HepG2 (cell line): ENCODE results near the gene GRAMD1A. TPM values are rescaled to one million over a fixed set of nuclear protein-coding genes. Genes with fewer than 3 reads are reported as not detected.

ENCODE experiments used
- ATAC-seq: fragments of 200-7000 bp; cut with Tn5 transposase; 3 replicates; pipeline ENCODE4 v1.9.1; 2020; ENCODE audit warnings: mild to moderate bottlenecking, moderate library complexity
- BruUV-seq: library from RNA; stranded (reverse); fragments of 400-500 nt; replicated peaks from 2 replicates; lab custom pipeline; 2021; lab: Mats Ljungman, UMichigan
- CTCF ChIA-PET: fragments of 300-600 bp; formaldehyde crosslinking; extraction: SDS; loops from one replicate; lab custom pipeline; 2021; ENCODE audit warnings: low total read pairs, inconsistent platforms, low intra/inter-chr PET ratio; lab: Yijun Ruan, JAX
- POLR2A ChIA-PET: fragments of 350-600 bp; sonication (Branson Sonifier 250); formaldehyde crosslinking; loops from one replicate; lab custom pipeline; 2020; ENCODE audit warnings: antibody characterized with exemption, inconsistent platforms; lab: Yijun Ruan, JAX
- DNase-seq: peaks from one replicate; pipeline ENCODE4 v3.0.0-alpha.2; 2015; ENCODE audit warnings: low spot score
- FAIRE-seq: peaks from 3 replicates; lab custom pipeline; 2011; peaks lifted over from hg19 to GRCh38; lab: Jason Lieb, UNC
- H2AFZ ChIP-seq: one replicate; pipeline ENCODE4 v1.6.1; 2011; ENCODE audit warnings: low read length, inconsistent platforms
- H3K27ac ChIP-seq: fragments of 300-600 bp; 3 replicates; pipeline ENCODE4 v1.8.0; 2011; ENCODE audit warnings: mixed run types, mild to moderate bottlenecking, mixed read lengths, low read length, inconsistent platforms; ENCODE audit not compliant: insufficient read depth; ENCODE audit errors: extremely low read length
- H3K27me3 ChIP-seq, 2 experiments: fragments of 200-600 bp in 1 of 2; 2 replicates in 1 of 2; 3 replicates in 1 of 2; pipeline versions ENCODE4 v1.6.0 to v1.8.0; 2011; ENCODE audit warnings: low read length in 2 of 2, mild to moderate bottlenecking in 2 of 2, moderate library complexity in 2 of 2, inconsistent platforms in 1 of 2; ENCODE audit not compliant: insufficient read depth in 2 of 2, control insufficient read depth in 1 of 2
- H3K36me3 ChIP-seq, 2 experiments: fragments of 200-600 bp in 1 of 2; replicated peaks in 1 of 2; 2 replicates in 1 of 2; 3 replicates in 1 of 2; pipeline versions ENCODE4 v1.5.1 to v1.8.0; 2011; ENCODE audit warnings: low read length in 2 of 2, inconsistent platforms in 1 of 2; ENCODE audit not compliant: insufficient read depth in 2 of 2, control insufficient read depth in 1 of 2
- H3K4me1 ChIP-seq: 2 replicates; pipeline ENCODE4 v1.5.1; 2012; ENCODE audit warnings: low read length, inconsistent platforms; ENCODE audit not compliant: insufficient read depth
- H3K4me2 ChIP-seq: 2 replicates; pipeline ENCODE4 v1.6.0; 2011; ENCODE audit warnings: low read depth, low read length, inconsistent platforms
- H3K4me3 ChIP-seq, 3 experiments: fragments of 200-600 bp in 1 of 3; sonication (generic), shearing (Covaris generic) in 1 of 3; replicated peaks in 1 of 3; 2 replicates each; pipeline ENCODE4 v1.5.1; 2011 to 2016; ENCODE audit warnings: low read length in 3 of 3, inconsistent platforms in 2 of 3, low read depth in 2 of 3, mild to moderate bottlenecking in 2 of 3, control low read depth in 1 of 3, mixed read lengths in 1 of 3; ENCODE audit not compliant: insufficient read depth in 1 of 3
- H3K79me2 ChIP-seq: one replicate; pipeline ENCODE4 v1.6.1; 2011; ENCODE audit warnings: low read length, inconsistent platforms; ENCODE audit not compliant: insufficient read depth
- H3K9ac ChIP-seq: 2 replicates; pipeline ENCODE4 v1.6.0; 2011; ENCODE audit warnings: mild to moderate bottlenecking, low read depth, low read length, inconsistent platforms; ENCODE audit not compliant: insufficient read depth
- H3K9me3 ChIP-seq: 2 replicates; pipeline ENCODE4 v1.5.1; 2012; ENCODE audit warnings: mild to moderate bottlenecking, low read length
- H4K20me1 ChIP-seq: 2 replicates; pipeline ENCODE4 v1.6.0; 2011; ENCODE audit warnings: inconsistent platforms, mild to moderate bottlenecking, low read length, moderate library complexity; ENCODE audit not compliant: insufficient read depth
- AGO1 ChIP-seq: fragments of 200-400 bp; formaldehyde crosslinking; IDR thresholded peaks from 2 replicates; pipeline ENCODE4 v1.6.1; 2017; ENCODE audit warnings: mild to moderate bottlenecking, low read depth, low read length, moderate library complexity; ENCODE audit not compliant: poor library complexity, severe bottlenecking
- AGO2 ChIP-seq: fragments of 200-400 bp; formaldehyde crosslinking; optimal IDR thresholded peaks from 2 replicates; pipeline ENCODE3; 2017; ENCODE audit warnings: mild to moderate bottlenecking, low read depth, low read length, moderate library complexity
- GATAD2A ChIP-seq: IDR thresholded peaks from 2 replicates; pipeline ENCODE4 v1.6.1; 2016
- KDM3A ChIP-seq: IDR thresholded peaks from 2 replicates; pipeline ENCODE4 v1.6.1; 2018; ENCODE audit warnings: low read depth, missing compliant biosample characterization
- MYNN ChIP-seq: sonication (generic); formaldehyde crosslinking; IDR thresholded peaks from 2 replicates; pipeline ENCODE4 v1.4.0; 2020; ENCODE audit warnings: mild to moderate bottlenecking, low read depth, missing genetic modification reagents
- NAIF1 ChIP-seq: sonication (generic); formaldehyde crosslinking; IDR thresholded peaks from 2 replicates; pipeline ENCODE4 v1.5.0; 2020; ENCODE audit warnings: mild to moderate bottlenecking, missing genetic modification reagents, borderline replicate concordance
- RBFOX2 ChIP-seq: fragments of 200-400 bp; formaldehyde crosslinking; IDR thresholded peaks from 2 replicates; pipeline ENCODE4 v1.6.1; 2017; ENCODE audit warnings: low read depth, mild to moderate bottlenecking, low read length
- ZBTB7A ChIP-seq: sonication (generic); formaldehyde crosslinking; IDR thresholded peaks from 2 replicates; pipeline ENCODE4 v1.8.0; 2022; ENCODE audit warnings: mild to moderate bottlenecking, missing genetic modification reagents
- ZNF382 ChIP-seq: sonication (generic); formaldehyde crosslinking; IDR thresholded peaks from 2 replicates; pipeline ENCODE4 v1.5.0; 2020; ENCODE audit warnings: missing genetic modification reagents, mild to moderate bottlenecking, borderline replicate concordance
- ZNF607 ChIP-seq: sonication (generic); formaldehyde crosslinking; IDR thresholded peaks from 2 replicates; pipeline ENCODE4 v1.5.1; 2020; ENCODE audit warnings: missing genetic modification reagents, mild to moderate bottlenecking, borderline replicate concordance
- ZNF768 ChIP-seq: sonication (generic); formaldehyde crosslinking; IDR thresholded peaks from 2 replicates; pipeline ENCODE4 v1.4.0; 2020; ENCODE audit warnings: missing genetic modification reagents
- WGBS: methylation state at CpG from one replicate; pipeline ENCODE4 v1.1.6; 2017; ENCODE audit warnings: low lambda C conversion rate; 5-methylcytosine and 5-hydroxymethylcytosine counted together
- in situ Hi-C: cut with HindIII; loops from 2 replicates; pipeline ENCODE4 v1.10.0; 2017; ENCODE audit warnings: low pct_unique_long_range_greater_than_20kb; ENCODE audit not compliant: extremely low pct_ligation_motif_present
- intact Hi-C: fragments of 100-400 bp; cut with micrococcal nuclease; formaldehyde crosslinking; loops from one replicate; pipeline ENCODE4 v1.10.0; 2022; ENCODE audit not compliant: unreplicated experiment
- polyA plus RNA-seq, 8 experiments: library from polyadenylated mRNA; depleted of rRNA in 3 of 8; stranded (reverse) in 7 of 8; unstranded in 1 of 8; fragments of >200 nt; fragmentation: Illumina TruSeq in 4 of 8; extraction: Trizol in 4 of 8; gene quantifications; 2 replicates each; pipeline versions ENCODE4 v1.2.1 to v1.2.3, GENCODE V29; 2011 to 2016; ENCODE audit warnings: low read depth in 4 of 8, missing spikeins in 1 of 8, mixed read lengths in 1 of 8; ENCODE audit not compliant: insufficient read depth in 1 of 8
- total RNA-seq, 5 experiments: library from RNA; depleted of rRNA; stranded (reverse); fragments of >200 nt; fragmentation: Illumina TruSeq; extraction: Trizol; gene quantifications; 2 replicates each; pipeline ENCODE4 v1.2.3, GENCODE V29; 2016; ENCODE audit warnings: low read depth in 1 of 5
- TF ChIP-seq, protein P1 (sequence below): IDR thresholded peaks from 2 replicates; pipeline ENCODE4 v1.6.1; 2016; ENCODE audit warnings: mild to moderate bottlenecking, missing biosample characterization, missing genetic modification reagents
- TF ChIP-seq, protein P2 (sequence below): IDR thresholded peaks from 2 replicates; pipeline ENCODE4 v1.4.0; 2020; ENCODE audit warnings: mild to moderate bottlenecking, missing genetic modification reagents
- TF ChIP-seq, protein P3 (sequence below), 2 experiments: sonication (generic) in 1 of 2; formaldehyde crosslinking in 1 of 2; IDR thresholded peaks; 2 replicates each; pipeline versions ENCODE4 v1.5.1 to v1.6.1; 2011 to 2020; ENCODE audit warnings: borderline replicate concordance in 1 of 2, low read depth in 1 of 2, low read length in 1 of 2, mild to moderate bottlenecking in 1 of 2, missing genetic modification reagents in 1 of 2, moderate library complexity in 1 of 2
- TF ChIP-seq, protein P4 (sequence below): sonication (generic); formaldehyde crosslinking; IDR thresholded peaks from 2 replicates; pipeline ENCODE4 v1.8.1; 2023; ENCODE audit warnings: mild to moderate bottlenecking, missing genetic modification reagents, borderline replicate concordance
- TF ChIP-seq, protein P5 (sequence below): sonication (generic); formaldehyde crosslinking; IDR thresholded peaks from 2 replicates; pipeline ENCODE4 v1.8.1; 2023; ENCODE audit warnings: mild to moderate bottlenecking, moderate library complexity, missing genetic modification reagents

GRAMD1A gene
- total and polyA plus RNA-seq, 2 of the 13 experiments (the other 11 are each of a cell fraction or from before 2014, with no cell fraction given), result 14.7 to 181 TPM

DNA sequence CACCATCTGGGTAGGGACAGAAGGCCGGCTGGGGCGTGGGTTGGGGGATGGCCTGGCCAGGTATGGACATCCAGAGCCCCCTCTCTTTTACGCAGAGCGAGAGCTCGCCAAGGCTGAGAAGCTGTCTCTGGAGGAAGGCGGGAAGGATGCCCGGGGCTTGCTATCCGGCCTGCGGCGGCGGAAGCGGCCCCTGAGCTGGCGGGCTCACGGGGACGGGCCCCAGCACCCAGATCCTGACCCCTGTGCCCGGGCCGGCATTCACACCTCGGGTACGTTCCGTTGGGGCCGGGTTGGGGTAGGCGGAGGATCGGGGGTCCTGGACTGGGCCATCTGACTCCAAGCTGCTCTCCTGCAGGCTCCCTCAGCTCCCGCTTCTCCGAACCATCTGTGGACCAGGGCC is 21.5 kb downstream of the GRAMD1A start:
- H3K27ac ChIP-seq, result no peak overlapping the region
- ATAC-seq (no peak), FAIRE-seq (no peak), DNase-seq (no peak)
- in situ Hi-C loops, result no loop called here
- H3K4me3 ChIP-seq, result no peak overlapping the region
- H3K27me3 ChIP-seq, result no peaks in the 10 kb centered on the region
- CTCF ChIA-PET, result no interaction called here
- no peak overlapping the region for H3K4me2 ChIP-seq
- no peaks in the 10 kb centered on the region for H3K79me2 ChIP-seq
- no peak overlapping the region for H2AFZ ChIP-seq
- 98% methylated on average over 14 of the region's 25 CpGs for WGBS
- 0 out of 2 replicates have a peak, but pooled peaks cover 9% of the 10 kb centered on the region for H4K20me1 ChIP-seq
- no peaks in the 10 kb centered on the region for H3K4me1 ChIP-seq
- no peaks in the 10 kb centered on the region for H3K9me3 ChIP-seq
- H3K36me3 ChIP-seq, result peaks cover 36 to 86% of the 10 kb centered on the region in 2 experiments
- intact Hi-C loops, result no loop called here
- no TSS peak for BruUV-seq
- H3K9ac ChIP-seq, result no peak overlapping the region
- TF ChIP-seq, protein P1, sequence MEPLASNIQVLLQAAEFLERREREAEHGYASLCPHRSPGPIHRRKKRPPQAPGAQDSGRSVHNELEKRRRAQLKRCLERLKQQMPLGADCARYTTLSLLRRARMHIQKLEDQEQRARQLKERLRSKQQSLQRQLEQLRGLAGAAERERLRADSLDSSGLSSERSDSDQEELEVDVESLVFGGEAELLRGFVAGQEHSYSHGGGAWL (CRISPR knock-in tag), result no peak
- TF ChIP-seq, protein P2, sequence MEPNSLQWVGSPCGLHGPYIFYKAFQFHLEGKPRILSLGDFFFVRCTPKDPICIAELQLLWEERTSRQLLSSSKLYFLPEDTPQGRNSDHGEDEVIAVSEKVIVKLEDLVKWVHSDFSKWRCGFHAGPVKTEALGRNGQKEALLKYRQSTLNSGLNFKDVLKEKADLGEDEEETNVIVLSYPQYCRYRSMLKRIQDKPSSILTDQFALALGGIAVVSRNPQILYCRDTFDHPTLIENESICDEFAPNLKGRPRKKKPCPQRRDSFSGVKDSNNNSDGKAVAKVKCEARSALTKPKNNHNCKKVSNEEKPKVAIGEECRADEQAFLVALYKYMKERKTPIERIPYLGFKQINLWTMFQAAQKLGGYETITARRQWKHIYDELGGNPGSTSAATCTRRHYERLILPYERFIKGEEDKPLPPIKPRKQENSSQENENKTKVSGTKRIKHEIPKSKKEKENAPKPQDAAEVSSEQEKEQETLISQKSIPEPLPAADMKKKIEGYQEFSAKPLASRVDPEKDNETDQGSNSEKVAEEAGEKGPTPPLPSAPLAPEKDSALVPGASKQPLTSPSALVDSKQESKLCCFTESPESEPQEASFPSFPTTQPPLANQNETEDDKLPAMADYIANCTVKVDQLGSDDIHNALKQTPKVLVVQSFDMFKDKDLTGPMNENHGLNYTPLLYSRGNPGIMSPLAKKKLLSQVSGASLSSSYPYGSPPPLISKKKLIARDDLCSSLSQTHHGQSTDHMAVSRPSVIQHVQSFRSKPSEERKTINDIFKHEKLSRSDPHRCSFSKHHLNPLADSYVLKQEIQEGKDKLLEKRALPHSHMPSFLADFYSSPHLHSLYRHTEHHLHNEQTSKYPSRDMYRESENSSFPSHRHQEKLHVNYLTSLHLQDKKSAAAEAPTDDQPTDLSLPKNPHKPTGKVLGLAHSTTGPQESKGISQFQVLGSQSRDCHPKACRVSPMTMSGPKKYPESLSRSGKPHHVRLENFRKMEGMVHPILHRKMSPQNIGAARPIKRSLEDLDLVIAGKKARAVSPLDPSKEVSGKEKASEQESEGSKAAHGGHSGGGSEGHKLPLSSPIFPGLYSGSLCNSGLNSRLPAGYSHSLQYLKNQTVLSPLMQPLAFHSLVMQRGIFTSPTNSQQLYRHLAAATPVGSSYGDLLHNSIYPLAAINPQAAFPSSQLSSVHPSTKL (CRISPR knock-in tag), result no peak
- TF ChIP-seq RBFOX2 (peak; percentile 38; the same call in 1 of the 2 replicates), MYNN (CRISPR knock-in tag) (no peak), AGO2 (peak; percentile 82), AGO1 (no peak), GATAD2A (no peak), ZNF768 (no peak), ZBTB7A (CRISPR knock-in tag) (no peak), ZNF607 (no peak), KDM3A (no peak), ZNF382 (CRISPR knock-in tag) (no peak), NAIF1 (CRISPR knock-in tag) (no peak)
- TF ChIP-seq, protein P3, sequence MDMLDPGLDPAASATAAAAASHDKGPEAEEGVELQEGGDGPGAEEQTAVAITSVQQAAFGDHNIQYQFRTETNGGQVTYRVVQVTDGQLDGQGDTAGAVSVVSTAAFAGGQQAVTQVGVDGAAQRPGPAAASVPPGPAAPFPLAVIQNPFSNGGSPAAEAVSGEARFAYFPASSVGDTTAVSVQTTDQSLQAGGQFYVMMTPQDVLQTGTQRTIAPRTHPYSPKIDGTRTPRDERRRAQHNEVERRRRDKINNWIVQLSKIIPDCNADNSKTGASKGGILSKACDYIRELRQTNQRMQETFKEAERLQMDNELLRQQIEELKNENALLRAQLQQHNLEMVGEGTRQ (IDR thresholded peaks at IDR 0.05; ENCODE audit: low read depth, low read length), result no peak
- TF ChIP-seq, protein P3 (CRISPR knock-in tag; IDR thresholded peaks at IDR 0.05; ENCODE audit: borderline replicate concordance), result no peak
- TF ChIP-seq, protein P4, sequence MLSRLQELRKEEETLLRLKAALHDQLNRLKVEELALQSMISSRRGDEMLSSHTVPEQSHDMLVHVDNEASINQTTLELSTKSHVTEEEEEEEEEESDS, result no peak
- TF ChIP-seq, protein P5, sequence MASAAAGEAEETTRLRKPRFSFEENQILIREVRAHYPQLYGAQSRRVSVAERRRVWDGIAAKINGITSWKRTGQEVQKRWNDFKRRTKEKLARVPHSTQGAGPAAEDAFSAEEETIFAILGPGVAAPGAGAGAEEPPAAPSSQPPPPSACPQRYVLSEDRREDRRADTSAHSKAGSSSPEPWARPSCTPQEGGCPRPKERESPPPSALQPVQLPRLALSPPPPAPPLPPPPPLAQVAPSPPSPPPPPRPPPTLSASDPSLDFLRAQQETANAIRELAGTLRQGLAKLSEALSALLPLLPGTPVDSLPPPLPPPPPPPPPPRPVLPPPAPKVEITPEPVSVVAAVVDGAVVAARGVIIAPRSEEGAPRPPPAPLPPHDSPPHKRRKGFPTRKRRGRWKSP, result no peak
- TF ChIP-seq, all 625 proteins: peak for 2
- POLR2A ChIA-PET, result no interaction called here
